ENCODE data around the gene SLC4A1. TPM values are rescaled to one million over a fixed set of nuclear protein-coding genes. Genes with fewer than 3 reads are reported as not detected.
A peak's percentile ranks its signal among the peaks of the same experiment; 100 is the strongest.

The SLC4A1 gene
- total and polyA plus RNA-seq, 2 of the 13 experiments (the other 11 are each of a cell fraction or from before 2014, with no cell fraction given) = not detected

DNA sequence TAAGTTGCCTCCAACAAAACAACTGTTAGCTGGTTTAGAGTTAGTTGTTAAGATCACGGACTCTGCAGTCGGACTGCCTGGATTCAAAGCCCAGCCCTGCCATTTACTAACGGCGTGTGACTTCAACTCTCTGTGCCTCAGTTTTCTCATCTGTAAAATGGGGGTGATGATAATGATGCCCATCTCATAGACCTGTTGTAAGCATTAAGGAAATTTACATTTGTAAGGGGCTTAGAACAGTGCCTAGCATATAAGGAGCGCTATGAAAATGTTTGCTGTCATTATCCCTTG is 825 bp downstream of the SLC4A1 start:
- in situ Hi-C loops (cut with HindIII; ENCODE audit: extremely low pct_ligation_motif_present, low pct_unique_long_range_greater_than_20kb) (no loop called here), intact Hi-C loops (cut with micrococcal nuclease; ENCODE audit: unreplicated experiment) (no loop called here)
- BruUV-seq (replicated peaks) = no TSS peak
- POLR2A ChIA-PET = no interaction called here
- no peak for TF ChIP-seq ZBTB10 (CRISPR knock-in tag; IDR thresholded peaks at IDR 0.05; ENCODE audit: borderline replicate concordance)
- peak; percentile 87 for TF ChIP-seq ZNF629 (CRISPR knock-in tag; conservative IDR thresholded peaks at IDR 0.05)
- H3K4me1 ChIP-seq (ENCODE audit: insufficient read depth, low read length) = no peaks in the 10 kb centered on the region
- no peak overlapping the region for H3K4me2 ChIP-seq (ENCODE audit: low read depth, low read length)
- no peak overlapping the region for H3K4me3 ChIP-seq (replicated peaks in 1 of 3; ENCODE audit: insufficient read depth in 1 of 3, low read depth in 2 of 3, low read length in 3 of 3)
- peaks cover 5 to 64% of the 10 kb centered on the region in 2 experiments for H3K27me3 ChIP-seq (ENCODE audit: control insufficient read depth in 1 of 2, insufficient read depth in 2 of 2, low read length in 2 of 2)
- CTCF ChIA-PET (ENCODE audit: low intra/inter-chr PET ratio, low total read pairs) = no interaction called here
- FAIRE-seq (no peak), DNase-seq (ENCODE audit: low spot score) (no peak), ATAC-seq (no peak)
- H4K20me1 ChIP-seq (ENCODE audit: insufficient read depth, low read length) = no peaks in the 10 kb centered on the region
- no peak overlapping the region for H3K9ac ChIP-seq (ENCODE audit: insufficient read depth, low read depth, low read length)
- no peak overlapping the region for H2AFZ ChIP-seq (ENCODE audit: low read length)
- no peak overlapping the region for H3K27ac ChIP-seq (ENCODE audit: extremely low read length, insufficient read depth, low read length)
- WGBS (ENCODE audit: low lambda C conversion rate) = 44% methylated on average over 5 of the region's 5 CpGs
- H3K36me3 ChIP-seq (replicated peaks in 1 of 2; ENCODE audit: control insufficient read depth in 1 of 2, insufficient read depth in 2 of 2, low read length in 2 of 2) = no peaks in the 10 kb centered on the region
- H3K79me2 ChIP-seq (ENCODE audit: insufficient read depth, low read length) = no peaks in the 10 kb centered on the region
- no peaks in the 10 kb centered on the region for H3K9me3 ChIP-seq (ENCODE audit: low read length)

- Histone ChIP-seq H3K36me3 (replicated peaks in 1 of 2; ENCODE audit: control insufficient read depth in 1 of 2, insufficient read depth in 2 of 2, low read length in 2 of 2) (no peaks in the 10 kb centered on the region), H3K79me2 (ENCODE audit: insufficient read depth, low read length) (no peaks in the 10 kb centered on the region), H3K4me2 (ENCODE audit: low read depth, low read length) (no peak overlapping the region), H3K9me3 (ENCODE audit: low read length) (no peaks in the 10 kb centered on the region), H2AFZ (ENCODE audit: low read length) (no peak overlapping the region), H4K20me1 (ENCODE audit: insufficient read depth, low read length) (no peaks in the 10 kb centered on the region), H3K27ac (ENCODE audit: extremely low read length, insufficient read depth, low read length) (no peak overlapping the region), H3K4me1 (ENCODE audit: insufficient read depth, low read length) (no peaks in the 10 kb centered on the region), H3K9ac (ENCODE audit: insufficient read depth, low read depth, low read length) (no peak overlapping the region), H3K27me3 (ENCODE audit: control insufficient read depth in 1 of 2, insufficient read depth in 2 of 2, low read length in 2 of 2) (peaks cover 6 to 63% of the 10 kb centered on the region in 2 experiments; a peak in 4 of 5 replicates), H3K4me3 (replicated peaks in 1 of 3; ENCODE audit: insufficient read depth in 1 of 3, low read depth in 2 of 3, low read length in 3 of 3) (no peak overlapping the region)
- POLR2A ChIA-PET = no interaction called here
- no peak for FAIRE-seq
- WGBS (ENCODE audit: low lambda C conversion rate) = 39% methylated on average over 8 of the region's 9 CpGs
- ATAC-seq = peak; percentile 36
- no peak for DNase-seq (ENCODE audit: low spot score)
- intact Hi-C loops (cut with micrococcal nuclease; ENCODE audit: unreplicated experiment) (no loop called here), in situ Hi-C loops (cut with HindIII; ENCODE audit: extremely low pct_ligation_motif_present, low pct_unique_long_range_greater_than_20kb) (no loop called here)
- CTCF ChIA-PET (ENCODE audit: low intra/inter-chr PET ratio, low total read pairs) = no interaction called here
- BruUV-seq (replicated peaks) = no TSS peak
- peak; percentile 15; the same call in 1 of the 2 replicates for TF ChIP-seq ZNF652 (CRISPR knock-in tag; IDR thresholded peaks at IDR 0.05; ENCODE audit: borderline replicate concordance, low read depth)
- no peak for TF ChIP-seq ZSCAN12 (CRISPR knock-in tag; IDR thresholded peaks at IDR 0.05)
- TF ChIP-seq NCOA2 (CRISPR knock-in tag; IDR thresholded peaks at IDR 0.05) = no peak
- TF ChIP-seq FOXA3 (CRISPR knock-in tag; IDR thresholded peaks at IDR 0.05) = no peak
- no peak for TF ChIP-seq MTA3 (CRISPR knock-in tag; IDR thresholded peaks at IDR 0.05)
- 0 out of 2 replicates have a peak, but pooled peaks have one; percentile 33 for TF ChIP-seq ZNF605 (CRISPR knock-in tag; IDR thresholded peaks at IDR 0.05)
- TF ChIP-seq ZNF670 (CRISPR knock-in tag; IDR thresholded peaks at IDR 0.05; ENCODE audit: borderline replicate concordance) = no peak
- TF ChIP-seq, protein P1, sequence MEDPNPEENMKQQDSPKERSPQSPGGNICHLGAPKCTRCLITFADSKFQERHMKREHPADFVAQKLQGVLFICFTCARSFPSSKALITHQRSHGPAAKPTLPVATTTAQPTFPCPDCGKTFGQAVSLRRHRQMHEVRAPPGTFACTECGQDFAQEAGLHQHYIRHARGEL (CRISPR knock-in tag; IDR thresholded peaks at IDR 0.05) = no peak
- no peak for TF ChIP-seq PAF1 (CRISPR knock-in tag; IDR thresholded peaks at IDR 0.05)
- no peak for TF ChIP-seq HDAC1 (CRISPR knock-in tag; IDR thresholded peaks at IDR 0.05)
- no peak for TF ChIP-seq CREB1 (IDR thresholded peaks at IDR 0.05)
- TF ChIP-seq CREB1 (CRISPR knock-in tag; IDR thresholded peaks at IDR 0.05) = no peak
- TF ChIP-seq ZNF713 (CRISPR knock-in tag; IDR thresholded peaks at IDR 0.05) = no peak
- peak; percentile 84 for TF ChIP-seq ZNF629 (CRISPR knock-in tag; conservative IDR thresholded peaks at IDR 0.05)
Measured at GRCh38 chr17:44266402-44267164, 1.4 kb downstream of the SLC4A1 start.
